Measurements from ENCODE around the gene GNA12.

DNA sequence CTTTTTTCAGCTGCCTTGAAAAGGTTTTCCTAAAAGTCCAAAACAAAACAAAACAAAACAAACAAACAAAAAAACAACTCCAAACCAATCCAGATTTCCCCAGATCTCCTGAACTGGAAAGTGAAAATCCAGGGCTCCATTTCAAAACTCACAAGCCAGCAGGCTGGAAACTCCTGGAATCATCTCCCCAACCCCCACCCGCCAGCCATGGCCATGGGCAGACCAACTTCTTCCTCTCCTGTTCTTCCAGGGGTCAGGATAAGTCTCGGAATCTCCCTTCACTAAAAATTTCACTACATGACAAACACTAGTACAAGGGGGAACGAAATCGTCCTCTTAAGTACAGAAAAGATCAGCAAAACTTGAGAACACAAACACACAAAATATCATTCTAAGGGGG is 40.4 kb downstream of the GNA12 start:
- TF ChIP-seq, protein P1, sequence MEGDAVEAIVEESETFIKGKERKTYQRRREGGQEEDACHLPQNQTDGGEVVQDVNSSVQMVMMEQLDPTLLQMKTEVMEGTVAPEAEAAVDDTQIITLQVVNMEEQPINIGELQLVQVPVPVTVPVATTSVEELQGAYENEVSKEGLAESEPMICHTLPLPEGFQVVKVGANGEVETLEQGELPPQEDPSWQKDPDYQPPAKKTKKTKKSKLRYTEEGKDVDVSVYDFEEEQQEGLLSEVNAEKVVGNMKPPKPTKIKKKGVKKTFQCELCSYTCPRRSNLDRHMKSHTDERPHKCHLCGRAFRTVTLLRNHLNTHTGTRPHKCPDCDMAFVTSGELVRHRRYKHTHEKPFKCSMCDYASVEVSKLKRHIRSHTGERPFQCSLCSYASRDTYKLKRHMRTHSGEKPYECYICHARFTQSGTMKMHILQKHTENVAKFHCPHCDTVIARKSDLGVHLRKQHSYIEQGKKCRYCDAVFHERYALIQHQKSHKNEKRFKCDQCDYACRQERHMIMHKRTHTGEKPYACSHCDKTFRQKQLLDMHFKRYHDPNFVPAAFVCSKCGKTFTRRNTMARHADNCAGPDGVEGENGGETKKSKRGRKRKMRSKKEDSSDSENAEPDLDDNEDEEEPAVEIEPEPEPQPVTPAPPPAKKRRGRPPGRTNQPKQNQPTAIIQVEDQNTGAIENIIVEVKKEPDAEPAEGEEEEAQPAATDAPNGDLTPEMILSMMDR (IDR thresholded peaks at IDR 0.05 in 4 of 5, conservative IDR thresholded peaks at IDR 0.05 in 1 of 5), result no peak
- no peak for TF ChIP-seq POLR2A (IDR thresholded peaks at IDR 0.05)
